Gastrocnemius medialis (tissue), 4 donors: Measurements from ENCODE around the gene AKAP13. TPM values are rescaled to one million over a fixed set of nuclear protein-coding genes. Genes with fewer than 3 reads are reported as not detected.
A peak's percentile ranks its signal among the peaks of the same experiment; 100 is the strongest.

Experiments used
- ATAC-seq, 2 donors: fragments of 150-250 bp; one replicate each; pipeline ENCODE4 v1.9.1; 2016
- DNase-seq, 2 donors: peaks; one replicate each; pipeline ENCODE4 v3.0.0-alpha.2; 2019
- H3K27ac ChIP-seq, 4 donors: fragments of 200-600 bp; sonication (generic); 1 replicate in 1 of 4; 2 replicates in 3 of 4; pipeline ENCODE4 v1.5.1; 2016 to 2018; ENCODE audit warnings: mild to moderate bottlenecking in 2 of 4, moderate library complexity in 1 of 4
- H3K27me3 ChIP-seq, 3 donors: fragments of 200-600 bp; sonication (generic) in 2 of 3; 1 replicate in 1 of 3; 2 replicates in 2 of 3; pipeline versions ENCODE4 v1.5.1 to v1.6.0; 2016 to 2019; ENCODE audit warnings: mild to moderate bottlenecking in 1 of 3, moderate library complexity in 1 of 3
- H3K36me3 ChIP-seq, 2 donors: fragments of 200-600 bp; sonication (generic) in 1 of 2; one replicate each; pipeline ENCODE4 v1.5.1; 2017 to 2018
- H3K4me1 ChIP-seq, 2 donors: fragments of 200-600 bp; sonication (generic) in 1 of 2; one replicate each; pipeline ENCODE4 v1.5.1; 2016 to 2017; ENCODE audit warnings: mild to moderate bottlenecking in 2 of 2
- H3K4me3 ChIP-seq, 4 donors: fragments of 200-600 bp; sonication (generic) in 3 of 4; 1 replicate in 1 of 4; 2 replicates in 3 of 4; pipeline ENCODE4 v1.5.1; 2016 to 2019; ENCODE audit warnings: mild to moderate bottlenecking in 2 of 4
- H3K9me3 ChIP-seq, 3 donors: fragments of 200-600 bp; sonication (generic) in 2 of 3; 1 replicate in 1 of 3; 2 replicates in 2 of 3; pipeline ENCODE4 v1.5.1; 2016 to 2019
- POLR2A ChIP-seq, 2 donors: fragments of 450-650 bp; IDR thresholded peaks; one replicate each; pipeline ENCODE4 v1.6.1; 2017; ENCODE audit warnings: antibody characterized with exemption in 2 of 2, mild to moderate bottlenecking in 2 of 2, moderate library complexity in 2 of 2
- in situ Hi-C, 4 donors: fragments of 200-750 bp; cut with MboI; loops; one replicate each; pipeline versions ENCODE4 v1.15.0 to v1.8.0; 2017; ENCODE audit warnings: low sequenced_read_pairs in 4 of 4
- intact Hi-C: fragments of 100-400 bp; cut with DNase I; formaldehyde crosslinking; loops from one replicate; pipeline ENCODE4 v1.15.1; 2023; ENCODE audit warnings: low total_unique reads
- total RNA-seq, 4 donors: library from RNA; depleted of rRNA; stranded (reverse); fragments of >200 nt; gene quantifications; one replicate each; pipeline versions ENCODE4 v1.1.0 to v1.2.3, GENCODE V29; 2016
- TF ChIP-seq, protein P1 (sequence below), 5 experiments: fragments of 450-650 bp in 3 of 5; fragments of 200-600 bp in 2 of 5; sonication (generic) in 2 of 5; IDR thresholded peaks in 4 of 5; conservative IDR thresholded peaks in 1 of 5; 1 replicate in 4 of 5; 2 replicates in 1 of 5; pipeline ENCODE4 v1.5.1; 2016 to 2019; ENCODE audit warnings: antibody characterized with exemption in 5 of 5, mild to moderate bottlenecking in 3 of 5, moderate library complexity in 3 of 5

Gene AKAP13
- total RNA-seq, 4 donors from 2014 or later: 127 to 481 (median 172) TPM

DNA sequence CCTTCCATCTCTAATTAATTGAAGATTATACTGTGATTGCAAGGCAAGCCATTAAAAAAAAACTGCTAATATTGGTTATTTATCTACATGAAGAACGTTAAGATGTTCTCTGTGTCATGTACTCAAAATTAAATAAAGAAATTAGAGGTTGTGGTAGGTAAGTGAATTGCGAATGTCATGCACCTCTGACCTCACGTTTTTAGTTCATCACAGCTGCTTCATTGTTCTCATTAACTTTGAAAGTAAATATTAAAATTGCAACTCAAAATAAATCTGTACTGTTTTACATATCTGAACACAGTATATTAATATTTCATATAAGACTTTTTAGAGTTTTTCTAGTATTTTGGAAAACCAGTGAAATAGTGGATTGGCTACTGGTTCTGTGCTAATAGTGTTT is 320.4 kb downstream of the AKAP13 start:
- Histone ChIP-seq H3K4me1 (peaks cover 40% of the 10 kb centered on the region in 2 donors), H3K4me3 (no peak overlapping the region), H3K36me3 (peaks cover 0 to 19% of the 10 kb centered on the region in 2 donors), H3K27me3 (no peaks in the 10 kb centered on the region), H3K9me3 (no peaks in the 10 kb centered on the region), H3K27ac (peak overlapping the region in 3 of 4 donors; percentile 17 to 86 (median 83))
- in situ Hi-C loops (loop anchor here in 3 of 4 donors (10.0 to 25.0 kb wide), 3 partner anchors 86 to 213 kb away; no protein-coding TSS in a partner anchor), intact Hi-C loops (no loop called here)
- DNase-seq: no peak
- ATAC-seq: no peak
- no peak for TF ChIP-seq POLR2A (IDR thresholded peaks at IDR 0.05)
- TF ChIP-seq, protein P1, sequence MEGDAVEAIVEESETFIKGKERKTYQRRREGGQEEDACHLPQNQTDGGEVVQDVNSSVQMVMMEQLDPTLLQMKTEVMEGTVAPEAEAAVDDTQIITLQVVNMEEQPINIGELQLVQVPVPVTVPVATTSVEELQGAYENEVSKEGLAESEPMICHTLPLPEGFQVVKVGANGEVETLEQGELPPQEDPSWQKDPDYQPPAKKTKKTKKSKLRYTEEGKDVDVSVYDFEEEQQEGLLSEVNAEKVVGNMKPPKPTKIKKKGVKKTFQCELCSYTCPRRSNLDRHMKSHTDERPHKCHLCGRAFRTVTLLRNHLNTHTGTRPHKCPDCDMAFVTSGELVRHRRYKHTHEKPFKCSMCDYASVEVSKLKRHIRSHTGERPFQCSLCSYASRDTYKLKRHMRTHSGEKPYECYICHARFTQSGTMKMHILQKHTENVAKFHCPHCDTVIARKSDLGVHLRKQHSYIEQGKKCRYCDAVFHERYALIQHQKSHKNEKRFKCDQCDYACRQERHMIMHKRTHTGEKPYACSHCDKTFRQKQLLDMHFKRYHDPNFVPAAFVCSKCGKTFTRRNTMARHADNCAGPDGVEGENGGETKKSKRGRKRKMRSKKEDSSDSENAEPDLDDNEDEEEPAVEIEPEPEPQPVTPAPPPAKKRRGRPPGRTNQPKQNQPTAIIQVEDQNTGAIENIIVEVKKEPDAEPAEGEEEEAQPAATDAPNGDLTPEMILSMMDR (IDR thresholded peaks at IDR 0.05 in 4 of 5, conservative IDR thresholded peaks at IDR 0.05 in 1 of 5): no peak

DNA sequence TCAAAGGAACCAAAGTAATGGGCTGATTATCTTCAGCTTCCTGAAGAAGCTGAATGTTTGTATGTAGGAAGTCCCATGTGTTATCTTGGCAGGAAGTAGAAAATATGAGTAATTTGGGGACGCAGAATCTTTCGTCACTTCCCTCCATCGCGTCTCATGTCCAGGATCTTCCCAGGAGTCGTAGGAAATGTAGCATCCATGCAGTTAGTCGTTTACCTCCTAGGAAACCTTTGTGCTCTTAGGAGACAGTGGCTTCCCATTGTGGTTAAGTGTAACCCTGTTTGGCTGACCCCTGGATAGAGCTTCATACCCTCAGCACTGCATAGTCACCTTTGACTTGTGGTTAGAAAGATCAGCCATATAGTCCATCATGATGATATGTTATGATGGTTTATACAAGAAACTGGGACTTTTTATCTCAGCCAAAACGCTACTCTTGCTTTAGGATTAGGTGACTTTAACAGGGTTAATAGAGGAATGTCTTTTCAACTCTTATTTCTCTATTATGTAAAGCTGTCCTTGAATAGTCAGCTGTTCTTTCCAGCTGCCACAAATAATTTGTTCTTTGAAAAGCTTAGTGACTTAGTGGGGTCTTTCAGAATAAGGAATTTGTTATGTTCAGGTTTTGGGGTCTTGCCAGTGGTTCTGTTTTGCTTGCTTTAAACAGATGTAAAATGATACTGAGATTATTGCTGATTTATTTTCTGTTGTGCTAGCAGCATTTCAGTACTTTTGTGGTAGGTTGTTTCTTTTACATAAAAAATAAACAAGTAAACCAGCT is 322.1 kb downstream of the AKAP13 start:
- in situ Hi-C loops: loop anchor here in 3 of 4 donors (10.0 to 25.0 kb wide), 3 partner anchors 88 to 215 kb away; no protein-coding TSS in a partner anchor
- Histone ChIP-seq H3K4me1 (peaks cover 57 to 58% of the 10 kb centered on the region in 2 donors), H3K9me3 (no peaks in the 10 kb centered on the region), H3K27me3 (no peaks in the 10 kb centered on the region), H3K27ac (peak overlapping the region; percentile 82 to 86 (median 84)), H3K4me3 (no peak overlapping the region), H3K36me3 (peaks cover 0 to 2% of the 10 kb centered on the region in 2 donors)
- ATAC-seq (no peak), DNase-seq (no peak)
- intact Hi-C loops: no loop called here
- TF ChIP-seq POLR2A (IDR thresholded peaks at IDR 0.05): no peak
- TF ChIP-seq, protein P1 (IDR thresholded peaks at IDR 0.05 in 4 of 5, conservative IDR thresholded peaks at IDR 0.05 in 1 of 5): no peak

DNA sequence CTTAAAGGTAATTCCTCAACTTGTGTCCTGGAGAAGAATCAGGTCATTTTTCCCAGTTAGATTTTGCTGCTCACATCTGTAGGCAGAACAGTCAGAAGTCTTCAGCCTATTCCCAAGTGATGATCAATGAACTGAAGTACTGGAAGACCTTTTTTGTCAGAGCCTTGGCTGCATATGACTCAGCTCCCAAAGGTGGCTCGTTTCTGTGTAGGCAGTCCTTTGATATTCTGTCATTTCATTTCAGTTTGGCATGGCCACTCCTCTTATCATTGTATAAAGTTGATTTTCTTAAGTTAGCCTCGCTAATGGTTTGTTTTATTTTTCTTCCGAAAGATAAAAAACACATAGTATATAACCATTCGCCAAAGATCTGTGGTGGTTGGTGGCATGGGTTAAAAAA is 323.7 kb downstream of the AKAP13 start:
- H3K4me1 ChIP-seq: peaks cover 73% of the 10 kb centered on the region in 2 donors
- in situ Hi-C loops: loop anchor here in 3 of 4 donors (10.0 to 25.0 kb wide), 3 partner anchors 89 to 217 kb away; no protein-coding TSS in a partner anchor
- peak overlapping the region; percentile 82 to 86 (median 84) for H3K27ac ChIP-seq
- ATAC-seq (no peak), DNase-seq (no peak)
- H3K9me3 ChIP-seq: no peaks in the 10 kb centered on the region
- H3K27me3 ChIP-seq: no peaks in the 10 kb centered on the region
- peaks cover 0 to 1% of the 10 kb centered on the region in 2 donors for H3K36me3 ChIP-seq
- peak overlapping the region in 1 of 4 donors; percentile 7 for H3K4me3 ChIP-seq
- intact Hi-C loops: no loop called here
- TF ChIP-seq, protein P1 (IDR thresholded peaks at IDR 0.05 in 4 of 5, conservative IDR thresholded peaks at IDR 0.05 in 1 of 5): no peak
- no peak for TF ChIP-seq POLR2A (IDR thresholded peaks at IDR 0.05)

DNA sequence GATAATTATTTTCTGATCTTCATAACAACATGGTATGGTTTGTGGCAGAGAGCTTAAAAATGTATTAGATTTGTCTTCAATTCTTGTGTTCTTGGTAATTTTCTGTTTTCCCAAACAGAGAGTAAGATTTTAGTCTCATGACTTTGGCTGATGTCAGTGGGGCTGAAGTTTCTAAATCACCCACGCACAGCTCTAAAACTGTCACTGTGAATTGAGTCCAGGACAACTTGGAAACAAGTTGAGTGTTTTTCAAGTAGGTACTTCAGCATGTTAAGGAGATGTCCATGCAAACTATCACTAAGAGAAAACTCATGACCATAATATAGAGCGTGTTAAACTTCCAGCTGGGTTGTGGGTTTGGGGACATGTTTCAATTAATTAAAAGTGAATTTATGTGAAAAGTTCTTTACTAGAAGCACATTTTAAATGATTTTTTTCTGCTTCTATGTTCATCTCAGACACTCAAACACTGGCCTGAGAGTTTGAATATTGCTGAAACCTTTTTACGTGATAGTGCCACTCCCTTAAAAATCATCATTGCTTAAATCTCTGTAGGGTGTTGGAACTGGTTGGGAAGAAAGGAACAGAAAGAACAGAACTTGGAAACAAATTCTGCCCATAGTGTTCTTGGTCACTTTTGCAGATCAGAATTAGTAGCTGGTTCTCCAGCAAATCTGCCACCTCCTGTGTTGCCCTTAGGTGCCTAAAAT is 324.5 kb downstream of the AKAP13 start:
- Histone ChIP-seq H3K4me3 (peak overlapping the region in 1 of 4 donors; percentile 7), H3K36me3 (peaks cover 0 to 9% of the 10 kb centered on the region in 2 donors), H3K4me1 (peaks cover 73 to 75% of the 10 kb centered on the region in 2 donors), H3K27me3 (no peaks in the 10 kb centered on the region), H3K27ac (peak overlapping the region; percentile 82 to 86 (median 84)), H3K9me3 (no peaks in the 10 kb centered on the region)
- DNase-seq (no peak), ATAC-seq (peak; percentile 23 to 45)
- in situ Hi-C loops: loop anchor here in 3 of 4 donors (10.0 to 25.0 kb wide), 3 partner anchors 90 to 218 kb away; no protein-coding TSS in a partner anchor
- TF ChIP-seq, protein P1 (IDR thresholded peaks at IDR 0.05 in 4 of 5, conservative IDR thresholded peaks at IDR 0.05 in 1 of 5): no peak
- TF ChIP-seq POLR2A (IDR thresholded peaks at IDR 0.05): no peak
- intact Hi-C loops: loop anchor here (5.0 kb wide), 1 partner anchor 218 kb away; no protein-coding TSS in a partner anchor
